ENCODE data around the gene ITM2C. TPM values are rescaled to one million over a fixed set of nuclear protein-coding genes. Genes with fewer than 3 reads are reported as not detected.
A peak's percentile ranks its signal among the peaks of the same experiment; 100 is the strongest.

Gene ITM2C
- total and polyA plus RNA-seq, 4 donors = 18.0 to 99.7 (median 23.1) TPM

GRCh38 chr2:230868947-230869913 lies 4.5 kb downstream of the ITM2C start:
- peak overlapping the region; percentile 4 to 72 for H3K9ac ChIP-seq (ENCODE audit: insufficient read depth in 1 of 2, low read length in 2 of 2)
- WGBS, 2 donors = 59 to 73% methylated on average over 19 of the region's 19 CpGs
- peaks cover 0 to 67% (median 34%) of the 10 kb centered on the region in 5 donors for H3K4me1 ChIP-seq (ENCODE audit: control insufficient read depth in 5 of 5, insufficient read depth in 5 of 5, low read length in 5 of 5)
- no peak overlapping the region for H3K4me3 ChIP-seq
- ATAC-seq (ENCODE audit: insufficient read depth, low FRiP score) = no peak
- no peaks in the 10 kb centered on the region for H3K27me3 ChIP-seq (ENCODE audit: control insufficient read depth in 3 of 3, insufficient read depth in 3 of 3, low read length in 2 of 3)
- H3K36me3 ChIP-seq (ENCODE audit: control insufficient read depth in 4 of 4, insufficient read depth in 4 of 4, low read length in 4 of 4) = peaks cover 0 to 8% (median 0%) of the 10 kb centered on the region in 4 donors
- TF ChIP-seq, protein P1, sequence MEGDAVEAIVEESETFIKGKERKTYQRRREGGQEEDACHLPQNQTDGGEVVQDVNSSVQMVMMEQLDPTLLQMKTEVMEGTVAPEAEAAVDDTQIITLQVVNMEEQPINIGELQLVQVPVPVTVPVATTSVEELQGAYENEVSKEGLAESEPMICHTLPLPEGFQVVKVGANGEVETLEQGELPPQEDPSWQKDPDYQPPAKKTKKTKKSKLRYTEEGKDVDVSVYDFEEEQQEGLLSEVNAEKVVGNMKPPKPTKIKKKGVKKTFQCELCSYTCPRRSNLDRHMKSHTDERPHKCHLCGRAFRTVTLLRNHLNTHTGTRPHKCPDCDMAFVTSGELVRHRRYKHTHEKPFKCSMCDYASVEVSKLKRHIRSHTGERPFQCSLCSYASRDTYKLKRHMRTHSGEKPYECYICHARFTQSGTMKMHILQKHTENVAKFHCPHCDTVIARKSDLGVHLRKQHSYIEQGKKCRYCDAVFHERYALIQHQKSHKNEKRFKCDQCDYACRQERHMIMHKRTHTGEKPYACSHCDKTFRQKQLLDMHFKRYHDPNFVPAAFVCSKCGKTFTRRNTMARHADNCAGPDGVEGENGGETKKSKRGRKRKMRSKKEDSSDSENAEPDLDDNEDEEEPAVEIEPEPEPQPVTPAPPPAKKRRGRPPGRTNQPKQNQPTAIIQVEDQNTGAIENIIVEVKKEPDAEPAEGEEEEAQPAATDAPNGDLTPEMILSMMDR (IDR thresholded peaks at IDR 0.05; ENCODE audit: control extremely low read depth, extremely low read depth) = no peak
- no peaks in the 10 kb centered on the region for H3K9me3 ChIP-seq (ENCODE audit: control insufficient read depth in 4 of 4, insufficient read depth in 3 of 4, low read length in 3 of 4)
- peak; percentile 91 to 96 (median 95) for DNase-seq
- H3K27ac ChIP-seq (ENCODE audit: low read depth in 1 of 2, low read length in 1 of 2) = no peak overlapping the region

DNA sequence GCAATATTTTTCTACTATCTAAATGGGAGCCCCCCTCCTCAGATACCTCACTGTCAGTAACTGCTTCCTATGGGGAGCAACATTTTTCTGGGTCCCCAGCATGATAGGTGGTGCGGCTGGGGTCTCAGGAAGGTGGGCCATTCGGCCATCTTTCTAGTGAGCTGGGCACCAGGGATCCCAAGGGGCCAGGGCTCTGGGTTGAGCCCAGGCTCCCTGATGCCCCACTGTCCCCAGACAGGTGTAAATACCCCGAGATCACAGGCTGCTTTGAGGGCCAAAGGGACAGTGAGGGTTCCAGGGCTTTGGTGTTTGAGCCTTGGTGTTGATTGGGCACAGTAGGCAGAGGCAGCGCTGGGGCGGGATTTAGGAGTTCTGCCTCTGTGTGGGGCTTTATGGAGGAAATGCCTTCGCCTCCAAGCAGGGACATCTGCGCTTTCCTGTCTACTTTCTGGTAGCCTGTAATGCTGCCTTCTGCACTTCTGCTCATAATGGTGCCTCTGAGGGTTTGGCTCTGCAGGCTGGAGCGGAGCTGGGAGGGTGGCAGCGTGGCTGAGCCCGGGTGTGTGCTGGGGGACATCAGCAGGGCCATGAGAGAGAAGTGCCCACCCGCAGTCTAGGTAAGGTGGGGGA lies 5.3 kb downstream of the ITM2C start:
- H3K4me1 ChIP-seq (ENCODE audit: control insufficient read depth in 5 of 5, insufficient read depth in 5 of 5, low read length in 5 of 5) = peaks cover 0 to 64% (median 34%) of the 10 kb centered on the region in 5 donors
- peak in 2 of 3 donors; percentile 11 to 31 for DNase-seq
- no peaks in the 10 kb centered on the region for H3K9me3 ChIP-seq (ENCODE audit: control insufficient read depth in 4 of 4, insufficient read depth in 3 of 4, low read length in 3 of 4)
- H3K4me3 ChIP-seq = no peak overlapping the region
- peak overlapping the region in 1 of 2 donors; percentile 61 for H3K9ac ChIP-seq (ENCODE audit: insufficient read depth in 1 of 2, low read length in 2 of 2)
- WGBS, 2 donors = 41 to 72% methylated on average over 11 of the region's 11 CpGs
- peaks cover 0 to 15% (median 1%) of the 10 kb centered on the region in 4 donors for H3K36me3 ChIP-seq (ENCODE audit: control insufficient read depth in 4 of 4, insufficient read depth in 4 of 4, low read length in 4 of 4)
- ATAC-seq (ENCODE audit: insufficient read depth, low FRiP score) = no peak
- TF ChIP-seq, protein P1 (IDR thresholded peaks at IDR 0.05; ENCODE audit: control extremely low read depth, extremely low read depth) = no peak
- no peak overlapping the region for H3K27ac ChIP-seq (ENCODE audit: low read depth in 1 of 2, low read length in 1 of 2)
- H3K27me3 ChIP-seq (ENCODE audit: control insufficient read depth in 3 of 3, insufficient read depth in 3 of 3, low read length in 2 of 3) = no peaks in the 10 kb centered on the region

- Histone ChIP-seq H3K4me1 (ENCODE audit: control insufficient read depth in 5 of 5, insufficient read depth in 5 of 5, low read length in 5 of 5) (peaks cover 0 to 64% (median 34%) of the 10 kb centered on the region in 5 donors), H3K27ac (ENCODE audit: low read depth in 1 of 2, low read length in 1 of 2) (no peak overlapping the region), H3K9me3 (ENCODE audit: control insufficient read depth in 4 of 4, insufficient read depth in 3 of 4, low read length in 3 of 4) (no peaks in the 10 kb centered on the region), H3K27me3 (ENCODE audit: control insufficient read depth in 3 of 3, insufficient read depth in 3 of 3, low read length in 2 of 3) (no peaks in the 10 kb centered on the region), H3K4me3 (no peak overlapping the region), H3K9ac (ENCODE audit: insufficient read depth in 1 of 2, low read length in 2 of 2) (peak overlapping the region in 1 of 2 donors; percentile 49), H3K36me3 (ENCODE audit: control insufficient read depth in 4 of 4, insufficient read depth in 4 of 4, low read length in 4 of 4) (peaks cover 0 to 22% (median 2%) of the 10 kb centered on the region in 4 donors)
- DNase-seq = peak; percentile 23 to 69 (median 60)
- TF ChIP-seq, protein P1 (IDR thresholded peaks at IDR 0.05; ENCODE audit: control extremely low read depth, extremely low read depth) = no peak
- no peak for ATAC-seq (ENCODE audit: insufficient read depth, low FRiP score)
- WGBS, 2 donors = 37 to 57% methylated on average over 18 of the region's 18 CpGs
Measured at GRCh38 chr2:230870544-230871360, 6.0 kb downstream of the ITM2C start.

Measured in lung (tissue), 12 donors.